PC-3 (cell line): ENCODE data around the gene TBX1. TPM values are rescaled to one million over a fixed set of nuclear protein-coding genes. Genes with fewer than 3 reads are reported as not detected.

Experiments used
- ATAC-seq: fragments of 200-7000 bp; cut with Tn5 transposase; 2 replicates; pipeline ENCODE4 v1.9.1; 2020; ENCODE audit warnings: mild to moderate bottlenecking, moderate library complexity
- BruUV-seq: library from RNA; stranded (reverse); fragments of 400-500 nt; replicated peaks from 2 replicates; lab custom pipeline; 2021; lab: Mats Ljungman, UMichigan
- CTCF ChIA-PET: fragments of 300-600 bp; sonication (Branson Sonifier 250); formaldehyde crosslinking; loops from one replicate; lab custom pipeline; 2022; ENCODE audit warnings: antibody characterized with exemption; lab: Charles Lee
- POLR2A ChIA-PET: fragments of 300-600 bp; sonication (Branson Sonifier 250); formaldehyde crosslinking; loops from one replicate; lab custom pipeline; 2022; ENCODE audit warnings: antibody characterized with exemption; ENCODE audit not compliant: unreplicated experiment; lab: Charles Lee
- DNase-seq: peaks from one replicate; pipeline ENCODE4 v3.0.0-alpha.2; 2015
- H2AFZ ChIP-seq: fragments of 300-600 bp; sonication (generic); 2 replicates; pipeline ENCODE4 v1.6.0; 2016; ENCODE audit warnings: antibody characterized with exemption, low read length
- H3F3A ChIP-seq: fragments of 300-600 bp; sonication (generic); one replicate; pipeline ENCODE4 v1.6.0; 2017; ENCODE audit warnings: antibody characterized with exemption, low read length, control low read depth, mild to moderate bottlenecking; ENCODE audit not compliant: unreplicated experiment
- H3K27ac ChIP-seq: fragments of 300-600 bp; sonication (generic); 2 replicates; pipeline ENCODE4 v1.5.1; 2016; ENCODE audit warnings: mild to moderate bottlenecking, low read length
- H3K27me3 ChIP-seq: fragments of 300-600 bp; sonication (generic); 2 replicates; pipeline ENCODE4 v1.6.1; 2016; ENCODE audit warnings: low read length, mixed read lengths
- H3K36me3 ChIP-seq: fragments of 300-600 bp; sonication (generic); 2 replicates; pipeline ENCODE4 v1.6.1; 2016; ENCODE audit warnings: low read depth, mixed run types, low read length, mixed read lengths
- H3K4me1 ChIP-seq: fragments of 300-600 bp; sonication (generic); 2 replicates; pipeline ENCODE4 v1.5.1; 2016; ENCODE audit warnings: low read length; ENCODE audit not compliant: insufficient read depth
- H3K4me2 ChIP-seq: fragments of 300-600 bp; sonication (generic); 2 replicates; pipeline ENCODE4 v1.6.0; 2016; ENCODE audit warnings: low read length
- H3K4me3 ChIP-seq: fragments of 300-600 bp; sonication (generic); 2 replicates; pipeline ENCODE4 v1.5.1; 2016; ENCODE audit warnings: mild to moderate bottlenecking, low read length, mixed read lengths
- H3K79me2 ChIP-seq: fragments of 300-600 bp; sonication (generic); 2 replicates; pipeline ENCODE4 v1.6.1; 2017; ENCODE audit warnings: low read length, mixed read lengths
- H3K9ac ChIP-seq: fragments of 300-600 bp; sonication (generic); 2 replicates; pipeline ENCODE4 v1.6.0; 2016; ENCODE audit warnings: mild to moderate bottlenecking, low read length
- H3K9me2 ChIP-seq: fragments of 300-600 bp; sonication (generic); replicated peaks from 2 replicates; pipeline ENCODE4 v1.6.1; 2016; ENCODE audit warnings: mixed run types, low read length, mixed read lengths
- H3K9me3 ChIP-seq: fragments of 300-600 bp; sonication (generic); 2 replicates; pipeline ENCODE4 v1.6.1; 2016; ENCODE audit warnings: low read length, mixed read lengths
- H4K20me1 ChIP-seq: fragments of 300-600 bp; sonication (generic); 2 replicates; pipeline ENCODE4 v1.6.1; 2016; ENCODE audit warnings: low read length, mixed read lengths
- CTCF ChIP-seq: fragments of 300-600 bp; sonication (generic); conservative IDR thresholded peaks from 2 replicates; pipeline ENCODE4 v1.5.1; 2017; ENCODE audit warnings: antibody characterized with exemption, low read depth, mild to moderate bottlenecking, low read length
- EZH2 ChIP-seq: fragments of 300-600 bp; sonication (generic); IDR thresholded peaks from one replicate; pipeline ENCODE4 v1.6.1; 2017; ENCODE audit warnings: antibody characterized with exemption, mild to moderate bottlenecking, low read length; ENCODE audit not compliant: unreplicated experiment
- EZH2phosphoT487 ChIP-seq: fragments of 300-600 bp; sonication (generic); IDR thresholded peaks from 2 replicates; pipeline ENCODE4 v1.6.1; 2018; ENCODE audit warnings: mild to moderate bottlenecking, antibody characterized with exemption, low read length, borderline replicate concordance
- intact Hi-C: fragments of 100-400 bp; cut with micrococcal nuclease; formaldehyde crosslinking; loops from 2 replicates; pipeline ENCODE4 v1.9.0; 2023
- total RNA-seq: library from RNA; depleted of rRNA; stranded (reverse); fragments of >200 nt; gene quantifications from 2 replicates; pipeline ENCODE4 v1.2.3, GENCODE V29; 2014

The TBX1 gene
- total RNA-seq, 1 experiment from 2014 or later: 18.6 TPM

- POLR2A ChIA-PET: no interaction called here
- H3K36me3 ChIP-seq: no peaks in the 10 kb centered on the region
- H3K9me3 ChIP-seq: no peaks in the 10 kb centered on the region
- no peaks in the 10 kb centered on the region for H3K27me3 ChIP-seq
- CTCF ChIA-PET: no interaction called here
- BruUV-seq: no TSS peak
- no peaks in the 10 kb centered on the region for H4K20me1 ChIP-seq
- no peak overlapping the region for H3K4me2 ChIP-seq
- H3K4me1 ChIP-seq: no peaks in the 10 kb centered on the region
- TF ChIP-seq CTCF: no peak
- no peak for TF ChIP-seq EZH2
- no peak for TF ChIP-seq EZH2phosphoT487
- H2AFZ ChIP-seq: no peak overlapping the region
- H3K9ac ChIP-seq: no peak overlapping the region
- no peaks in the 10 kb centered on the region for H3K79me2 ChIP-seq
- DNase-seq (no peak), ATAC-seq (no peak)
- no peak overlapping the region for H3K4me3 ChIP-seq
- no peaks in the 10 kb centered on the region for H3F3A ChIP-seq
- no peak overlapping the region for H3K27ac ChIP-seq
- no peaks in the 10 kb centered on the region for H3K9me2 ChIP-seq
- intact Hi-C loops: no loop called here
Measured at GRCh38 chr22:19797086-19798002, 36.8 kb downstream of the TBX1 start.

GRCh38 chr22:19798003-19798665, 37.6 kb downstream of the TBX1 start:
- intact Hi-C loops: no loop called here
- H3K9ac ChIP-seq: no peak overlapping the region
- H3K4me3 ChIP-seq: no peak overlapping the region
- H3K9me2 ChIP-seq: no peaks in the 10 kb centered on the region
- H3K27ac ChIP-seq: no peak overlapping the region
- H3K36me3 ChIP-seq: no peaks in the 10 kb centered on the region
- no peaks in the 10 kb centered on the region for H4K20me1 ChIP-seq
- TF ChIP-seq EZH2: no peak
- TF ChIP-seq EZH2phosphoT487: no peak
- TF ChIP-seq CTCF: no peak
- no peaks in the 10 kb centered on the region for H3F3A ChIP-seq
- CTCF ChIA-PET: no interaction called here
- no peaks in the 10 kb centered on the region for H3K79me2 ChIP-seq
- DNase-seq: no peak
- no peak overlapping the region for H2AFZ ChIP-seq
- no peaks in the 10 kb centered on the region for H3K27me3 ChIP-seq
- no peaks in the 10 kb centered on the region for H3K4me1 ChIP-seq
- no TSS peak for BruUV-seq
- H3K9me3 ChIP-seq: no peaks in the 10 kb centered on the region
- POLR2A ChIA-PET: no interaction called here
- no peak for ATAC-seq
- no peak overlapping the region for H3K4me2 ChIP-seq
